OCI-LY7 (cell line): ENCODE measurements around the gene LONRF2. TPM values are rescaled to one million over a fixed set of nuclear protein-coding genes. Genes with fewer than 3 reads are reported as not detected.

Experiments
- BruUV-seq: library from RNA; stranded (reverse); fragments of 400-500 nt; replicated peaks from 2 replicates; lab custom pipeline; 2021; lab: Mats Ljungman, UMichigan
- CTCF ChIA-PET: fragments of 300-600 bp; sonication (Branson Sonifier 250); formaldehyde crosslinking; loops from one replicate; lab custom pipeline; 2022; ENCODE audit warnings: antibody characterized with exemption; ENCODE audit not compliant: unreplicated experiment; lab: Charles Lee
- POLR2A ChIA-PET: fragments of 300-600 bp; sonication (Branson Sonifier 250); formaldehyde crosslinking; loops from one replicate; lab custom pipeline; 2022; ENCODE audit warnings: antibody characterized with exemption; lab: Charles Lee
- DNase-seq: peaks from one replicate; pipeline ENCODE4 v3.0.0-alpha.2; 2015; ENCODE audit warnings: low spot score
- H2AFZ ChIP-seq: fragments of 200-600 bp; sonication (generic), shearing (Covaris generic); 2 replicates; pipeline ENCODE4 v1.6.1; 2014; ENCODE audit warnings: mild to moderate bottlenecking, antibody characterized with exemption, low read length, moderate library complexity
- H3K27ac ChIP-seq: fragments of 200-600 bp; sonication (generic); 2 replicates; pipeline ENCODE4 v1.5.1; 2014; ENCODE audit warnings: mixed run types, low read depth, mild to moderate bottlenecking, moderate library complexity, low read length, inconsistent platforms; ENCODE audit not compliant: poor library complexity, severe bottlenecking
- H3K36me3 ChIP-seq: fragments of 200-600 bp; sonication (generic); 2 replicates; pipeline ENCODE4 v1.6.1; 2014; ENCODE audit warnings: mild to moderate bottlenecking, antibody characterized with exemption, low read length, moderate library complexity, mixed read lengths; ENCODE audit not compliant: insufficient read depth
- H3K4me1 ChIP-seq: fragments of 200-600 bp; sonication (generic); 2 replicates; pipeline ENCODE4 v1.5.1; 2014; ENCODE audit warnings: mild to moderate bottlenecking, low read length; ENCODE audit not compliant: insufficient read depth, poor library complexity, severe bottlenecking
- H3K4me2 ChIP-seq: fragments of 200-600 bp; sonication (generic); 2 replicates; pipeline ENCODE4 v1.6.1; 2014; ENCODE audit warnings: mild to moderate bottlenecking, low read length
- H3K4me3 ChIP-seq: fragments of 200-600 bp; sonication (generic); 2 replicates; pipeline ENCODE4 v1.5.1; 2014; ENCODE audit warnings: mild to moderate bottlenecking, low read depth, low read length; ENCODE audit not compliant: poor library complexity, severe bottlenecking
- H3K79me2 ChIP-seq: fragments of 200-600 bp; sonication (generic); 2 replicates; pipeline ENCODE4 v1.6.1; 2016; ENCODE audit warnings: low read depth, mild to moderate bottlenecking, low read length, moderate library complexity, mixed read lengths; ENCODE audit not compliant: insufficient read depth
- H3K9me2 ChIP-seq: fragments of 200-600 bp; sonication (generic); 2 replicates; pipeline ENCODE4 v1.6.1; 2016; ENCODE audit warnings: mild to moderate bottlenecking, low read length, mixed read lengths; ENCODE audit not compliant: insufficient read depth
- H3K9me3 ChIP-seq: fragments of 200-600 bp; sonication (generic); 2 replicates; pipeline ENCODE4 v1.6.1; 2014; ENCODE audit warnings: mild to moderate bottlenecking, mixed run types, low read length, mixed read lengths
- H4K20me1 ChIP-seq: fragments of 200-600 bp; sonication (generic); 2 replicates; pipeline ENCODE4 v1.6.1; 2014; ENCODE audit warnings: mild to moderate bottlenecking, antibody characterized with exemption, low read length, moderate library complexity, mixed read lengths; ENCODE audit not compliant: insufficient read depth
- EZH2phosphoT487 ChIP-seq: fragments of 200-600 bp; sonication (generic); IDR thresholded peaks from 2 replicates; pipeline ENCODE4 v1.6.1; 2018; ENCODE audit warnings: low read depth, borderline replicate concordance, mild to moderate bottlenecking, mixed run types, antibody characterized with exemption, low read length, moderate library complexity, mixed read lengths
- intact Hi-C: fragments of 100-400 bp; cut with micrococcal nuclease; formaldehyde crosslinking; loops from one replicate; pipeline ENCODE4 v1.10.0; 2022; ENCODE audit not compliant: unreplicated experiment
- total RNA-seq, 2 experiments: library from RNA; depleted of rRNA in 1 of 2; stranded (reverse); fragments of >200 nt in 1 of 2; shearing (Covaris generic) in 1 of 2; gene quantifications; 2 replicates each; pipeline ENCODE4 v1.2.3, GENCODE V29; 2014 to 2022
- TF ChIP-seq, protein P1 (sequence below): fragments of 200-600 bp; sonication (generic); conservative IDR thresholded peaks from 2 replicates; pipeline ENCODE4 v1.5.1; 2014; ENCODE audit warnings: mild to moderate bottlenecking, antibody characterized with exemption, low read length, moderate library complexity, mixed read lengths

The LONRF2 gene
- total RNA-seq, 2 experiments from 2014 or later, result not detected

DNA sequence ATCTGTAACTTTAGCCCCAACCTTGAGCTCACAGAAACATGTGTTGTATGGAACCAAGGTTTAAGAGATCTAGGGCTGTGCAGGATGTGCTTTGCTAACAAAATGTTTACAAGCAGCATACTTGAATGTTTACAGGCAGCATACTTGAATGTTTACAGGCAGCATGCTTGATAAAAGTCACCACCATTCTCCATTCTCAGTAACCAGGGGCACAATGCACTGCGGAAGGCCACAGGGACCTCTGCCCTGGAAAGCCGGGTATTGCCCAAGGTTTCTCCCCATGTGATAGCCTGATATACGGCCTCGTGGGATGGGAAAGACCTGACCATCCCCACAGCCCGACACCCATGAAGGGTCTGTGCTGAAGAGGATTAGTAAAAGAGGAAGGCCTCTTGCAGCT, 52.4 kb downstream of the LONRF2 start:
- no peak for DNase-seq
- Histone ChIP-seq H3K4me3 (no peak overlapping the region), H3K79me2 (no peaks in the 10 kb centered on the region), H3K27ac (no peak overlapping the region), H3K9me3 (no peaks in the 10 kb centered on the region), H3K4me2 (no peak overlapping the region), H3K36me3 (no peaks in the 10 kb centered on the region), H3K4me1 (no peaks in the 10 kb centered on the region), H3K9me2 (no peaks in the 10 kb centered on the region), H4K20me1 (no peaks in the 10 kb centered on the region), H2AFZ (no peak overlapping the region)
- ChIA-PET POLR2A (no interaction called here), CTCF (no interaction called here)
- no peak for TF ChIP-seq EZH2phosphoT487
- TF ChIP-seq, protein P1, sequence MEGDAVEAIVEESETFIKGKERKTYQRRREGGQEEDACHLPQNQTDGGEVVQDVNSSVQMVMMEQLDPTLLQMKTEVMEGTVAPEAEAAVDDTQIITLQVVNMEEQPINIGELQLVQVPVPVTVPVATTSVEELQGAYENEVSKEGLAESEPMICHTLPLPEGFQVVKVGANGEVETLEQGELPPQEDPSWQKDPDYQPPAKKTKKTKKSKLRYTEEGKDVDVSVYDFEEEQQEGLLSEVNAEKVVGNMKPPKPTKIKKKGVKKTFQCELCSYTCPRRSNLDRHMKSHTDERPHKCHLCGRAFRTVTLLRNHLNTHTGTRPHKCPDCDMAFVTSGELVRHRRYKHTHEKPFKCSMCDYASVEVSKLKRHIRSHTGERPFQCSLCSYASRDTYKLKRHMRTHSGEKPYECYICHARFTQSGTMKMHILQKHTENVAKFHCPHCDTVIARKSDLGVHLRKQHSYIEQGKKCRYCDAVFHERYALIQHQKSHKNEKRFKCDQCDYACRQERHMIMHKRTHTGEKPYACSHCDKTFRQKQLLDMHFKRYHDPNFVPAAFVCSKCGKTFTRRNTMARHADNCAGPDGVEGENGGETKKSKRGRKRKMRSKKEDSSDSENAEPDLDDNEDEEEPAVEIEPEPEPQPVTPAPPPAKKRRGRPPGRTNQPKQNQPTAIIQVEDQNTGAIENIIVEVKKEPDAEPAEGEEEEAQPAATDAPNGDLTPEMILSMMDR, result no peak
- BruUV-seq, result no TSS peak
- intact Hi-C loops, result no loop called here

- TF ChIP-seq, protein P1, result no peak
- no peak for TF ChIP-seq EZH2phosphoT487
- H3K27ac ChIP-seq, result no peak overlapping the region
- no TSS peak for BruUV-seq
- H3K9me3 ChIP-seq, result no peaks in the 10 kb centered on the region
- H3K79me2 ChIP-seq, result no peaks in the 10 kb centered on the region
- no peak for DNase-seq
- H2AFZ ChIP-seq, result no peak overlapping the region
- POLR2A ChIA-PET, result no interaction called here
- H3K9me2 ChIP-seq, result no peaks in the 10 kb centered on the region
- intact Hi-C loops, result no loop called here
- CTCF ChIA-PET, result no interaction called here
- H3K4me1 ChIP-seq, result no peaks in the 10 kb centered on the region
- H4K20me1 ChIP-seq, result no peaks in the 10 kb centered on the region
- no peaks in the 10 kb centered on the region for H3K36me3 ChIP-seq
- no peak overlapping the region for H3K4me3 ChIP-seq
- no peak overlapping the region for H3K4me2 ChIP-seq
Measured at GRCh38 chr2:100268986-100269385, 53.3 kb downstream of the LONRF2 start.

- Histone ChIP-seq H3K9me2 (no peaks in the 10 kb centered on the region), H3K36me3 (no peaks in the 10 kb centered on the region), H3K79me2 (no peaks in the 10 kb centered on the region), H3K4me1 (no peaks in the 10 kb centered on the region), H3K4me2 (no peak overlapping the region), H3K9me3 (no peaks in the 10 kb centered on the region), H4K20me1 (no peaks in the 10 kb centered on the region), H3K4me3 (no peak overlapping the region), H3K27ac (no peak overlapping the region), H2AFZ (no peak overlapping the region)
- CTCF ChIA-PET, result no interaction called here
- intact Hi-C loops, result no loop called here
- no peak for DNase-seq
- BruUV-seq, result no TSS peak
- POLR2A ChIA-PET, result no interaction called here
- TF ChIP-seq EZH2phosphoT487, result no peak
- TF ChIP-seq, protein P1, result no peak
Measured at GRCh38 chr2:100267751-100268150, 54.5 kb downstream of the LONRF2 start.
